ENCODE data around the gene FAU. TPM values are rescaled to one million over a fixed set of nuclear protein-coding genes. Genes with fewer than 3 reads are reported as not detected.
A peak's percentile ranks its signal among the peaks of the same experiment; 100 is the strongest.

Gene FAU
- total and polyA plus RNA-seq, 4 experiments from 2014 or later: 913 to 1,690 (median 1,294) TPM

DNA sequence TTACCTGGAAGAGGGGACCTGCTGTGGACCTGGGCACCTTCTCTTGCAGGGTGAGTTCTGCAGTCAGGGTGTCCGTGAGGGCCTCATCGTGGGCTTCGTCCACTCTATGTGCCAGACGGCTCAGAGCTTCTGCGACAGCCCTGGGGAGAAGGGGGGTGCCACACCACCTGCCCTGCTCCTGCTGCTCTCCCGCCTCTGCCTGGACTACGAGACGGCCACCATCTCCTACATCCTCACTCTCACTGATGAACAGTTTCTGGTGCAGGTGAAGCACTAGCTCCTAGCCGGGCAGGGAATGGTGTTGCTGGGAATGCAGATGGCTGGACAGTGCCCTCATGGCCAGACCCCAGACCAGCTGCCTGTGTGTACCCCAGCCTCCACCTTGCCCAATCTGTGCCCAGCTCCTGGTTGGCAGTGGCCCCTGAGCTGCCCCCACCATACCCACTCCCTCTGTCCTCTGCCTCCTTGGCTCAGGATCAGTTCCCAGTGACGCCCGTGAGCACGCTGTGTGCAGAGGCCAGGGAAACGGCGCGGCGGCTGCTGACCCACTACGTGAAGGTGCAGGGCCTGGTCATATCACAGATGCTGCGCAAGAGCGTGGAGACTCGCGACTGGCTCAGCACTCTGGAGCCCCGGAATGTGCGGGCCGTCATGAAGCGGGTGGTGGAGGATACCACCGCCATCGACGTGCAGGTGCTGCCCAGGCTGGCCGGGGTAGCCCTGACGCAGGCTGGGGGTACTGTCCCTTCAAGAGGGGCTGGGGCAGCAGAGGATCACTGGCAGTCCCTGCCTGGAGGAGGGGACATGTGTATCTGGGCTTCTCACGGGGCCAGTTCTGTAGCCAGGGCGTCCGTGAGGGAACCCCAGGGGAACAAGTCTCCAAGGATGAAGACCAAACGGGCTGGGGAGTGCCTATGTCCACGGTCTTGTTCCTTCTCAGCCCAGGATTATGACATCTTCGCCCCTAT lies 12.4 kb downstream of the FAU start:
- ChIA-PET POLR2A (ENCODE audit: partially characterized antibody) (interaction anchor here (0.7 to 15.5 kb wide), 13 partner anchors 7 to 365 kb away, joined by 3 to 320 read pairs (median 8); partner anchors contain the start of genes ARL2, CAPN1, FAU and MRPL49), CTCF (ENCODE audit: partially characterized antibody) (interaction anchor here (0.7 to 6.8 kb wide), 19 partner anchors 8 to 1187 kb away, joined by 3 to 70 read pairs (median 5); partner anchors contain the start of genes ARL2, CAPN1, FAU and MRPL49)
- Histone ChIP-seq H3K4me3 (ENCODE audit: low read length in 2 of 2) (no peak overlapping the region), H3K4me1 (ENCODE audit: insufficient read depth, low read length) (peaks cover 30% of the 10 kb centered on the region), H3K36me3 (ENCODE audit: insufficient read depth, low read length) (peaks cover 16% of the 10 kb centered on the region), H3K9me3 (ENCODE audit: control insufficient read depth in 1 of 2, low read length in 2 of 2) (no peaks in the 10 kb centered on the region), H3K27ac (ENCODE audit: low read depth, low read length) (peak overlapping the region; percentile 50), H3K27me3 (ENCODE audit: insufficient read depth, low read length) (no peaks in the 10 kb centered on the region)
- Mint-ChIP-seq H3K9me3 (peaks cover 0 to 1% (median 0%) of the 10 kb centered on the region in 8 donors), H3K4me1 (peaks cover 19 to 44% (median 30%) of the 10 kb centered on the region in 4 donors), H3K36me3 (peaks cover 19 to 32% of the 10 kb centered on the region in 2 donors), H3K27me3 (no peaks in the 10 kb centered on the region), H3K4me3 (peak overlapping the region in 1 of 8 donors; percentile 78), H3K27ac (peak overlapping the region in 6 of 7 donors; percentile 72 to 95 (median 92))
- no peak for DNase-seq
- intact Hi-C loops (cut with micrococcal nuclease): loop anchor here (1.0 to 10.0 kb wide), 7 partner anchors 13 to 405 kb away; partner anchors contain the start of genes CAPN1, CDC42EP2, DPF2 and RASGRP2

DNA sequence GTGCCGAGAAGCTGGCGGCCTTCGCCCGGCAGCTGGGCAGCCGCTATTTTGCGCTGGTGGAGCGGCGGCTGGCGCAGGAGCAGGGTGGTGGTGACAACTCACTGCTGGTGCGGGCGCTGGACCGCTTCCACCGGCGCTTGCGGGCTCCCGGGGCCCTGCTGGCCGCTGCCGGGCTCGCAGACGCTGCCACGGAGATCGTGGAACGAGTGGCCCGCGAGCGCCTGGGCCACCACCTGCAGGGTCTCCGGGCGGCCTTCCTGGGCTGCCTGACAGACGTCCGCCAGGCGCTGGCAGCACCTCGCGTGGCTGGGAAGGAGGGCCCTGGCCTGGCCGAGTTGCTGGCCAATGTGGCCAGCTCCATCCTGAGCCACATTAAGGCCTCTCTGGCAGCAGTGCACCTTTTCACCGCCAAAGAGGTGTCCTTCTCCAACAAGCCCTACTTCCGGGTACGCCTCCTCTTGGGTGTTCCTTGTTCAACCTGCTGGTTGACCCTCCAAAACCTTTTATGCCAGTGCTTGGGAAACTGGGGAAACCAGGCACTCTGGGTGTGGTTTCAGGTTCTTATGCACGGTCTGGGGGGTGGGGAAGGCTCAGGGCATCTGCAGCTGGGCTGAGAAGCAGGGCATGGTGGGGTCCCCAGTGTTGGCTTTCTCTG lies 13.3 kb downstream of the FAU start:
- Mint-ChIP-seq H3K4me1 (peaks cover 17 to 39% (median 26%) of the 10 kb centered on the region in 4 donors), H3K4me3 (no peak overlapping the region), H3K27ac (no peak overlapping the region), H3K36me3 (peaks cover 20 to 36% of the 10 kb centered on the region in 2 donors), H3K9me3 (peaks cover 0 to 1% (median 0%) of the 10 kb centered on the region in 8 donors), H3K27me3 (no peaks in the 10 kb centered on the region)
- peaks cover 16% of the 10 kb centered on the region for H3K36me3 ChIP-seq (ENCODE audit: insufficient read depth, low read length)
- intact Hi-C loops (cut with micrococcal nuclease): no loop called here
- CTCF ChIA-PET (ENCODE audit: partially characterized antibody): interaction anchor here (0.7 to 6.8 kb wide), 6 partner anchors 10 to 420 kb away, joined by 3 to 70 read pairs (median 20); partner anchors contain the start of genes CAPN1, FAU, MRPL49 and SNX15
- no peaks in the 10 kb centered on the region for H3K27me3 ChIP-seq (ENCODE audit: insufficient read depth, low read length)
- H3K27ac ChIP-seq (ENCODE audit: low read depth, low read length): no peak overlapping the region
- no peak overlapping the region for H3K4me3 ChIP-seq (ENCODE audit: low read length in 2 of 2)
- DNase-seq: no peak
- peaks cover 27% of the 10 kb centered on the region for H3K4me1 ChIP-seq (ENCODE audit: insufficient read depth, low read length)
- POLR2A ChIA-PET (ENCODE audit: partially characterized antibody): interaction anchor here (0.7 to 15.5 kb wide), 4 partner anchors 8 to 26 kb away, joined by 5 to 320 read pairs (median 10); partner anchors contain the start of genes FAU, MRPL49, SYVN1 and VPS51
- no peaks in the 10 kb centered on the region for H3K9me3 ChIP-seq (ENCODE audit: control insufficient read depth in 1 of 2, low read length in 2 of 2)

DNA sequence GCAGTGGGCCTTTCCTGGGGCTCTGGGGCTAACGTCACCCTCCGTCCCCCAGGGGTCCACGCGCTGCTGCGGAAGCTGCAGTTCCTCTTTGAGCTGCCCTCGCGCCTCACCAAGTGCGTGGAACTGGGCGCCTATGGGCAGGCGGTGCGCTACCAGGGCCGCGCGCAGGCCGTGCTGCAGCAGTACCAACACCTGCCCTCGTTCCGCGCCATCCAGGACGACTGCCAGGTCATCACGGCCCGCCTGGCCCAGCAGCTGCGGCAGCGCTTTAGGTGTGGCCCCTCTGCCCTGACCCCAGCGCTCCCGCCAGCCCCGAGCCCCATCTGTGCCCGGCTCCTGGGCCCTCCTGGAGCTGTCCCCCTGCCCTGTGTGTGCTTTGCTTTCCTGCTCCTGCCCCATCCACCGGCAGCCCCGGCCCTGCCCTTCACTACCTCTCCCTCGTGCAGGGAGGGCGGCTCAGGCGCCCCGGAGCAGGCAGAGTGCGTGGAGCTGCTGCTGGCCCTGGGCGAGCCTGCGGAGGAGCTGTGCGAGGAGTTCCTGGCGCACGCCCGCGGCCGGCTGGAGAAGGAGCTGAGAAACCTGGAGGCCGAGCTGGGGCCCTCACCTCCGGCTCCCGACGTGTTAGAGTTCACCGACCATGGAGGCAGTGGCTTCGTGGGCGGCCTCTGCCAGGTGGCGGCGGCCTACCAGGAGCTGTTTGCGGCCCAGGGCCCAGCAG lies 14.0 kb downstream of the FAU start:
- intact Hi-C loops (cut with micrococcal nuclease): no loop called here
- Mint-ChIP-seq H3K27ac (no peak overlapping the region), H3K27me3 (no peaks in the 10 kb centered on the region), H3K4me1 (peaks cover 13 to 35% (median 28%) of the 10 kb centered on the region in 4 donors), H3K36me3 (peaks cover 20 to 40% of the 10 kb centered on the region in 2 donors), H3K9me3 (no peaks in the 10 kb centered on the region), H3K4me3 (no peak overlapping the region)
- Histone ChIP-seq H3K9me3 (ENCODE audit: control insufficient read depth in 1 of 2, low read length in 2 of 2) (no peaks in the 10 kb centered on the region), H3K36me3 (ENCODE audit: insufficient read depth, low read length) (peaks cover 16% of the 10 kb centered on the region), H3K27me3 (ENCODE audit: insufficient read depth, low read length) (no peaks in the 10 kb centered on the region), H3K4me1 (ENCODE audit: insufficient read depth, low read length) (peaks cover 20% of the 10 kb centered on the region), H3K27ac (ENCODE audit: low read depth, low read length) (no peak overlapping the region), H3K4me3 (ENCODE audit: low read length in 2 of 2) (no peak overlapping the region)
- POLR2A ChIA-PET (ENCODE audit: partially characterized antibody): interaction anchor here (1.8 to 15.5 kb wide), 3 partner anchors 9 to 13 kb away, joined by 7 to 320 read pairs (median 12); partner anchors contain the start of genes FAU, MRPL49, VPS51 and ZNHIT2
- no peak for DNase-seq
- CTCF ChIA-PET (ENCODE audit: partially characterized antibody): interaction anchor here (4.8 to 6.8 kb wide), 3 partner anchors 10 to 73 kb away, joined by 33 to 70 read pairs (median 55); partner anchors contain the start of genes CAPN1, FAU, MRPL49 and VPS51

GRCh38 chr11:65107078-65107477 lies 14.9 kb downstream of the FAU start:
- H3K9me3 ChIP-seq (ENCODE audit: control insufficient read depth in 1 of 2, low read length in 2 of 2): no peaks in the 10 kb centered on the region
- POLR2A ChIA-PET (ENCODE audit: partially characterized antibody): interaction anchor here (2.0 to 15.5 kb wide), 2 partner anchors 10 to 14 kb away, joined by 7 to 320 read pairs; partner anchors contain the start of genes FAU, MRPL49 and VPS51
- no peak overlapping the region for H3K4me3 ChIP-seq (ENCODE audit: low read length in 2 of 2)
- Mint-ChIP-seq H3K4me3 (no peak overlapping the region), H3K36me3 (peaks cover 20 to 43% of the 10 kb centered on the region in 2 donors), H3K27me3 (no peaks in the 10 kb centered on the region), H3K27ac (peak overlapping the region in 1 of 7 donors; percentile 32), H3K9me3 (no peaks in the 10 kb centered on the region), H3K4me1 (peaks cover 13 to 32% (median 26%) of the 10 kb centered on the region in 4 donors)
- peaks cover 17% of the 10 kb centered on the region for H3K4me1 ChIP-seq (ENCODE audit: insufficient read depth, low read length)
- H3K27me3 ChIP-seq (ENCODE audit: insufficient read depth, low read length): no peaks in the 10 kb centered on the region
- intact Hi-C loops (cut with micrococcal nuclease): no loop called here
- H3K36me3 ChIP-seq (ENCODE audit: insufficient read depth, low read length): peaks cover 16% of the 10 kb centered on the region
- no peak for DNase-seq
- CTCF ChIA-PET (ENCODE audit: partially characterized antibody): no interaction called here
- no peak overlapping the region for H3K27ac ChIP-seq (ENCODE audit: low read depth, low read length)

DNA sequence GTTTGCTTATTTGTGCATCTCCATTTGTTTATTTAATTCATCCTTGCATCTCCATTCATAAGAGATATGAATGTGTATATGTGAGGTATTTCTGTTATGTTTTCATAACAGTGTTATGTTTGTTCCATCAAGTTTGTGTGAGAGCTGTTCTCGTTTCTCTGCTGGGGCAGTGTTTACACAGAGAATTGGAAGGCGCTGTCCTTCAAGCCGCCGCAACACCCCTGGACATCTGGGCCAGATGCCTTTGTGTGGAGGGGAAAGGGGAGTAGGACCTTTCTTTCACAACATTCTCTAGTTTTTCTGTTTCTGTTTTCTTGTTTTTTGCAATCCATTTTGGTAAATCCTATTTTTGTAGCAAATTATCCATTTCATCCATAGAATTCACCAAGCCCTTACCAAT lies 17.3 kb downstream of the FAU start:
- Mint-ChIP-seq H3K36me3 (peaks cover 16 to 39% of the 10 kb centered on the region in 2 donors), H3K27me3 (no peaks in the 10 kb centered on the region), H3K9me3 (no peaks in the 10 kb centered on the region), H3K4me3 (no peak overlapping the region), H3K4me1 (peaks cover 5 to 13% (median 10%) of the 10 kb centered on the region in 4 donors), H3K27ac (peak overlapping the region in 2 of 7 donors; percentile 20 to 41)
- ChIA-PET CTCF (ENCODE audit: partially characterized antibody) (interaction anchor here (0.6 to 0.7 kb wide), 2 partner anchors 8 to 53 kb away, joined by 3 read pairs; no protein-coding TSS in a partner anchor), POLR2A (ENCODE audit: partially characterized antibody) (interaction anchor here (17.5 kb wide), 1 partner anchor 10 kb away, joined by 320 read pairs; the partner anchor contains the start of genes FAU, MRPL49, TM7SF2 and ZNHIT2)
- no peak for DNase-seq
- peaks cover 11% of the 10 kb centered on the region for H3K36me3 ChIP-seq (ENCODE audit: insufficient read depth, low read length)
- H3K27me3 ChIP-seq (ENCODE audit: insufficient read depth, low read length): no peaks in the 10 kb centered on the region
- intact Hi-C loops (cut with micrococcal nuclease): no loop called here
- no peaks in the 10 kb centered on the region for H3K9me3 ChIP-seq (ENCODE audit: control insufficient read depth in 1 of 2, low read length in 2 of 2)
- H3K4me3 ChIP-seq (ENCODE audit: low read length in 2 of 2): no peak overlapping the region
- no peak overlapping the region for H3K27ac ChIP-seq (ENCODE audit: low read depth, low read length)
- no peaks in the 10 kb centered on the region for H3K4me1 ChIP-seq (ENCODE audit: insufficient read depth, low read length)

DNA sequence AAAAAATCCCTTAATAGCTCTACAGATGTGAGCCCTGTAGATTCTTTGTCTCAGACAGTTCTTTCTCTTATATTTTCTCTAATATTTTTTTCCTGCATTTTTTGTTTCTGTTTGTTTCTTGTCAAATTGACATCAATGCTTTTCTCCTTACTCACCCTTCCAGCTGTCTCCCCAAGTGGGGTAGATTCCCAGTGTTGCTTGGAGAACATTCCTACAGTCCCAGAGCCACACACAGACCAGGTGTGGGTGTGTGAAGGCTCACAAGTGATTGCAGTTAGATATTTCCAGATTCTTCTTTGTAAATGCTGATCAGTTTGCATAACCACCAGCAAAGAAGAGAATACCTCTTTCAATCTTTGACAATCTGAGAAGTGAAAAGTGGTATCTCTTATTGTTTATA lies 18.5 kb downstream of the FAU start:
- intact Hi-C loops (cut with micrococcal nuclease): no loop called here
- Mint-ChIP-seq H3K27me3 (no peaks in the 10 kb centered on the region), H3K27ac (peak overlapping the region in 2 of 7 donors; percentile 17 to 23), H3K4me3 (no peak overlapping the region), H3K4me1 (peaks cover 9 to 17% (median 13%) of the 10 kb centered on the region in 4 donors), H3K9me3 (no peaks in the 10 kb centered on the region), H3K36me3 (peaks cover 19 to 46% of the 10 kb centered on the region in 2 donors)
- POLR2A ChIA-PET (ENCODE audit: partially characterized antibody): interaction anchor here (1.3 to 17.5 kb wide), 2 partner anchors 12 to 89 kb away, joined by 4 to 320 read pairs; partner anchors contain the start of genes ARL2, FAU, MRPL49 and TM7SF2
- no peaks in the 10 kb centered on the region for H3K4me1 ChIP-seq (ENCODE audit: insufficient read depth, low read length)
- H3K27me3 ChIP-seq (ENCODE audit: insufficient read depth, low read length): no peaks in the 10 kb centered on the region
- DNase-seq: no peak
- H3K36me3 ChIP-seq (ENCODE audit: insufficient read depth, low read length): no peaks in the 10 kb centered on the region
- no peak overlapping the region for H3K27ac ChIP-seq (ENCODE audit: low read depth, low read length)
- CTCF ChIA-PET (ENCODE audit: partially characterized antibody): interaction anchor here (1.0 to 2.3 kb wide), 4 partner anchors 8 to 211 kb away, joined by 3 to 5 read pairs (median 4); partner anchors contain the start of genes ARL2, CDC42EP2, TM7SF2 and ZNHIT2
- no peak overlapping the region for H3K4me3 ChIP-seq (ENCODE audit: low read length in 2 of 2)
- H3K9me3 ChIP-seq (ENCODE audit: control insufficient read depth in 1 of 2, low read length in 2 of 2): no peaks in the 10 kb centered on the region

Data from CD4-positive, alpha-beta memory T cell (primary cell).